Stromal cell of bone marrow (primary cell): ENCODE data around the gene PCSK2.
A peak's percentile ranks its signal among the peaks of the same experiment; 100 is the strongest.
"Not testable (repeated sequence)": the region's sequence is repeated elsewhere in the genome, so short reads cannot be mapped to it uniquely, and the experiment has no call there.

ENCODE experiments used
- DNase-seq: peaks from one replicate; pipeline ENCODE4 v3.0.0-alpha.2; 2012; ENCODE audit warnings: low read depth

The PCSK2 gene

GRCh38 chr20:17226410-17227218 lies at the start of gene PCSK2:
PCSK2 (plus strand) TSS chr20:17227040; CDS start chr20:17227306, 266 bp downstream.
- peak; percentile 18 for DNase-seq

- DNase-seq = no peak
Observed at GRCh38 chr20:17177341-17177740, 49.5 kb upstream of the PCSK2 start.

GRCh38 chr20:17179840-17180239 lies 47.0 kb upstream of the PCSK2 start:
- DNase-seq = no peak

GRCh38 chr20:17189976-17190695 lies 36.7 kb upstream of the PCSK2 start:
- DNase-seq = no peak

- no peak for DNase-seq
Observed at GRCh38 chr20:17197041-17197440, 29.8 kb upstream of the PCSK2 start.

GRCh38 chr20:17202030-17202429 lies 24.8 kb upstream of the PCSK2 start:
- no peak for DNase-seq

- no peak for DNase-seq
Observed at GRCh38 chr20:17202673-17203072, 24.2 kb upstream of the PCSK2 start.

- no peak for DNase-seq
Observed at GRCh38 chr20:17205084-17205813, 21.6 kb upstream of the PCSK2 start.

GRCh38 chr20:17210387-17210786 lies 16.5 kb upstream of the PCSK2 start:
- no peak for DNase-seq

- DNase-seq = no peak
Observed at GRCh38 chr20:17210983-17211382, 15.9 kb upstream of the PCSK2 start.

GRCh38 chr20:17215167-17215566 lies 11.7 kb upstream of the PCSK2 start:
- DNase-seq = no peak

- DNase-seq = not testable (repeated sequence)
Observed at GRCh38 chr20:17219856-17220255, 7.0 kb upstream of the PCSK2 start.

GRCh38 chr20:17223553-17223952 lies 3.3 kb upstream of the PCSK2 start:
- no peak for DNase-seq

GRCh38 chr20:17225851-17226409 lies 910 bp upstream of the PCSK2 start:
- no peak for DNase-seq

GRCh38 chr20:17227219-17227575 lies 357 bp downstream of the PCSK2 start:
- DNase-seq = no peak

GRCh38 chr20:17227669-17228623 lies 1.1 kb downstream of the PCSK2 start:
- no peak for DNase-seq

- no peak for DNase-seq
Observed at GRCh38 chr20:17228624-17229061, 1.8 kb downstream of the PCSK2 start.

- DNase-seq = no peak
Observed at GRCh38 chr20:17229256-17229655, 2.4 kb downstream of the PCSK2 start.

- DNase-seq = no peak
Observed at GRCh38 chr20:17233626-17234025, 6.8 kb downstream of the PCSK2 start.

- no peak for DNase-seq
Observed at GRCh38 chr20:17236766-17237165, 9.9 kb downstream of the PCSK2 start.

- no peak for DNase-seq
Observed at GRCh38 chr20:17248224-17248623, 21.4 kb downstream of the PCSK2 start.
